Ovary (tissue), 3 donors: ENCODE results near the gene TBX3.

Source experiments
- CTCF ChIP-seq, 3 donors: fragments of 450-650 bp in 2 of 3; fragments of 200-600 bp in 1 of 3; IDR thresholded peaks; one replicate each; pipeline versions ENCODE4 v1.5.1 to v1.8.0; 2016 to 2022; ENCODE audit warnings: antibody characterized with exemption in 3 of 3, mild to moderate bottlenecking in 1 of 3
- POLR2A ChIP-seq: fragments of 450-650 bp; IDR thresholded peaks from one replicate; pipeline ENCODE4 v1.6.1; 2017; ENCODE audit warnings: antibody characterized with exemption, mild to moderate bottlenecking, moderate library complexity
- donor health status: DM: no; HTN: no; CAD: no.

GRCh38 chr12:114683709-114684097, 272 bp downstream of the TBX3 start:
- TF ChIP-seq CTCF (IDR thresholded peaks at IDR 0.05) (no peak), POLR2A (no peak)
